H1 (cell line): ENCODE results near the gene SYT14.

Experiments
- BRCA1 ChIP-seq: IDR thresholded peaks from 2 replicates; pipeline ENCODE4 v1.6.1; 2012; ENCODE audit warnings: low read depth, low read length, improper control_type of control experiment
- EGR1 ChIP-seq: IDR thresholded peaks from 2 replicates; pipeline ENCODE4 v1.6.1; 2011; ENCODE audit warnings: low read depth, low read length, borderline replicate concordance
- JUN ChIP-seq: IDR thresholded peaks from 2 replicates; pipeline ENCODE4 v1.6.1; 2011; ENCODE audit warnings: low read depth, mild to moderate bottlenecking, improper control_type of control experiment, low read length
- POLR2A ChIP-seq, 2 experiments: IDR thresholded peaks; 1 replicate in 1 of 2; 2 replicates in 1 of 2; pipeline ENCODE4 v1.6.1; 2011; ENCODE audit warnings: low read depth in 2 of 2, low read length in 2 of 2, mild to moderate bottlenecking in 2 of 2; ENCODE audit errors: control extremely low read depth in 1 of 2
- RFX5 ChIP-seq: IDR thresholded peaks from 2 replicates; pipeline ENCODE4 v1.6.1; 2011; ENCODE audit warnings: low read depth, low read length, improper control_type of control experiment, borderline replicate concordance
- TF ChIP-seq, protein P1 (sequence below): IDR thresholded peaks from 2 replicates; pipeline ENCODE4 v1.6.1; 2011; ENCODE audit warnings: low read length, improper control_type of control experiment
- TF ChIP-seq, protein P2 (sequence below), 3 experiments: IDR thresholded peaks; 1 replicate in 2 of 3; 2 replicates in 1 of 3; pipeline versions ENCODE4 v1.5.1 to v1.6.1; 2011; ENCODE audit warnings: low read length in 3 of 3, mild to moderate bottlenecking in 3 of 3, inconsistent platforms in 2 of 3, low read depth in 1 of 3, moderate library complexity in 1 of 3; ENCODE audit not compliant: insufficient read depth in 1 of 3; ENCODE audit errors: control extremely low read depth in 1 of 3

DNA sequence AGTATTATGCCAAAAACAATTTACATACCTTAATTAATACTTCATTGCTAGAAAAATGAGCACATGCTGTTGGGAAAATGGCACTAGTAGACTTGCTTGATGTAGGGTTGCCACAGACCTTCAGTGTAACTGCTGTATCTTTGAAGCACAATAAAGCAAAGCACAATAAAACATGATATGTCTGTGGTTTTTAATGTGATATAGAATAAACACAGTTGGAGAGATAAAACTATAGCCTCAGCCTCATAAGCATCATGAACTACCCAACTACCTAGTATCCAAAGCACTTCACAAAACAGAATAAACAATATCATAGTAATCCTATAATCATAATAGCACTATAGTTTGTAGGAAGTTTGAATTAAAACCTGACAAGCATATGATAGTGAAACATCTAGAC lies 143.5 kb downstream of the SYT14 start:
- TF ChIP-seq, protein P1, sequence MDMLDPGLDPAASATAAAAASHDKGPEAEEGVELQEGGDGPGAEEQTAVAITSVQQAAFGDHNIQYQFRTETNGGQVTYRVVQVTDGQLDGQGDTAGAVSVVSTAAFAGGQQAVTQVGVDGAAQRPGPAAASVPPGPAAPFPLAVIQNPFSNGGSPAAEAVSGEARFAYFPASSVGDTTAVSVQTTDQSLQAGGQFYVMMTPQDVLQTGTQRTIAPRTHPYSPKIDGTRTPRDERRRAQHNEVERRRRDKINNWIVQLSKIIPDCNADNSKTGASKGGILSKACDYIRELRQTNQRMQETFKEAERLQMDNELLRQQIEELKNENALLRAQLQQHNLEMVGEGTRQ: no peak
- TF ChIP-seq, protein P2, sequence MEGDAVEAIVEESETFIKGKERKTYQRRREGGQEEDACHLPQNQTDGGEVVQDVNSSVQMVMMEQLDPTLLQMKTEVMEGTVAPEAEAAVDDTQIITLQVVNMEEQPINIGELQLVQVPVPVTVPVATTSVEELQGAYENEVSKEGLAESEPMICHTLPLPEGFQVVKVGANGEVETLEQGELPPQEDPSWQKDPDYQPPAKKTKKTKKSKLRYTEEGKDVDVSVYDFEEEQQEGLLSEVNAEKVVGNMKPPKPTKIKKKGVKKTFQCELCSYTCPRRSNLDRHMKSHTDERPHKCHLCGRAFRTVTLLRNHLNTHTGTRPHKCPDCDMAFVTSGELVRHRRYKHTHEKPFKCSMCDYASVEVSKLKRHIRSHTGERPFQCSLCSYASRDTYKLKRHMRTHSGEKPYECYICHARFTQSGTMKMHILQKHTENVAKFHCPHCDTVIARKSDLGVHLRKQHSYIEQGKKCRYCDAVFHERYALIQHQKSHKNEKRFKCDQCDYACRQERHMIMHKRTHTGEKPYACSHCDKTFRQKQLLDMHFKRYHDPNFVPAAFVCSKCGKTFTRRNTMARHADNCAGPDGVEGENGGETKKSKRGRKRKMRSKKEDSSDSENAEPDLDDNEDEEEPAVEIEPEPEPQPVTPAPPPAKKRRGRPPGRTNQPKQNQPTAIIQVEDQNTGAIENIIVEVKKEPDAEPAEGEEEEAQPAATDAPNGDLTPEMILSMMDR (IDR thresholded peaks at IDR 0.05; ENCODE audit: control extremely low read depth in 1 of 3, insufficient read depth in 1 of 3, low read depth in 1 of 3, low read length in 3 of 3): no peak
- TF ChIP-seq POLR2A (IDR thresholded peaks at IDR 0.05; ENCODE audit: control extremely low read depth in 1 of 2, low read depth in 2 of 2, low read length in 2 of 2) (no peak), JUN (no peak), RFX5 (no peak), BRCA1 (no peak), EGR1 (no peak)
